Pons (tissue), 1 donor: ENCODE measurements around the gene RNF138.
"Not testable (repeated sequence)": the region's sequence is repeated elsewhere in the genome, so short reads cannot be mapped to it uniquely, and the experiment has no call there.

Source experiments
- DNase-seq: peaks from one replicate; pipeline ENCODE4 v3.0.0-alpha.2; 2016; ENCODE audit warnings: low spot score

Gene RNF138

DNA sequence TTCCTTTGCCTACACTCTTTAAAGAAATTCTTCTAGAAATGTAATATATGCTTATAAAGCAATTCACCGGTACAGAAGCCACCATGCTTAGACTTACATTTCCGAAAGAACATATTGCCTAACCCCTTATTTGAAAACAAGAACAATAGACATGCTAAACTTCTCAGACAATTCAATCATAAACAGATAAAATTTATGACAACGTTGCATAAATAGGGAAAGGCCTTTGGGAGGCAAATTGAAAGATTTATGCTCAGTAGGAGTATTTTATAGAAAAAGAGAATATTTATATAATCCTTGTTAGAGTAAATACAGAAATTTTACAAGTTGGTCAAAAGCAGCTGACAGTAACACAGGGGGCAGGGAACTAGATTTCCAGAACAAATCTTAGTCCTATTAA, 82.0 kb downstream of the RNF138 start:
- DNase-seq = no peak

DNA sequence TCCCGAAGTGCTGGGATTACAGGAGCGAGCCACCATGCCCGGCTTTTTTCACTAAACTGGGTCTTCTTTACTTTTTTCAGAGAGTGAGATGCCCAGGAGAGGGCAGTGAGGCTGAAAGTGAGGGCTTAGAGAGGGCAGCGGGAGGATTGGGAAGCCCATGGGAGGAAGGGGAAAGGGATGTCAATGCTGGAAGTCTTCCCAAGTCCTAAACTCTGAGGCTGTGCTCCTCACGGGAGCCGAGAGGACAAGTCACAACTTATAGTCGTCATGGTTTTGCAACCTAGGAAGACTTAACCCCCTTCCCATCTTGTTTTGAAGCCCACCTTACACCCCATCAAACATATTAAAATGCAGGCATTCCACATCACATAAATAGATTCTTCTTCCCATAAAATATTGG, 83.0 kb downstream of the RNF138 start:
- DNase-seq = no peak

DNA sequence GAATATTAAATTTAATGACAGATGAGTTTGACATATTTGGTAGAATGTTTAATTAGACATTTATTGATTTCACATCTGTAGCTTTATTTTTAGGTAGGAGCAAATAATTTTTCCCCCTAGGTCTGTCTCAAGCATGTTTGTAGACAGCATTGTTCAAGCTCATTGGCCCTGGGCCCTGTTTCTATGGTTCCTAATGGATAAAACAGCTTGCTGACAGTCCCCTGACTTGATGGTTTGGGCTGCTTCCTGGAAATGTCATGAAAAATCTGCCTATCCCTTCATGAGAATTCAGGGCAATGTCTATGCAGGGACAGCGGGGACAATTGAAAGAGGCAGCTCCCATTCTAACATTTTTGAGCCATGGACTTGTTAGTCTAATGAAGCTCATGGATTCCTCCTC, 83.6 kb downstream of the RNF138 start:
- peak; percentile 68 for DNase-seq

DNA sequence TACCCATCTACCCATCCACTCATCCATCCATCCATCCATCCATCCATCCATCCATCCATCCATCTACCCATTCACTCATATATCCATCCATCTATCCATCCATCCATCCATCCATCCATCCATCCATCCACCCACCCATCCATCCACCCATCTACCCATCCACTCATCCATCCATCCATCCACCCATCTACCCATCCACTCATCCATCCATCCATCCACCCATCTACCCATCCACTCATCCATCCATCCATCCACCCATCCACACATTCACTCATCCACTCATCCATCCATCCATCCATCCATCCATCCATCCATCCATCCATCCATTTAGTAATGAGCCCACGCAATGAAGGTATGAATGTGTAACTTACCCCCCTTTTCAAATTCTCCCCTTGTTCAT, 85.1 kb downstream of the RNF138 start:
- not testable (repeated sequence) for DNase-seq

DNA sequence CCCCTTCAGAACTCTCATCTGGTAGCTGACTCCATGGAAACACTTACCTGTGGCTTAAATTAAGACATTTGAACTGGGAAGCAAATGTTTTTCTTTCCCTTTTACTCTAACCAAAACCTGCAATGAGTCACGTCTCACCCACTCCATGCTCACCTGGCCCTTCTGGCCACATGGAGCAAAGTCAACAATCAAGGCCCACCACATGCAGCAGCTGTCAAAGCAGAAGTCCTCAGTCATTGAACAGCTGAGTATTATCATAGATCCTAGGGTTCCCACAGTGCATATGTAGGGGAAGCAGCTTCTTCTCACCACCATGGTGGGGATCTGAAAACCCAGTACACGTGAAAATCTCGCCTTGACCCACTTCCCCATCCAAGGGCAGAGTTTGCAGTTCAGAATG, 85.9 kb downstream of the RNF138 start:
- no peak for DNase-seq
